Neuronal stem cell (in vitro differentiated cells): ENCODE results near the gene LPA.
"Not testable (repeated sequence)": the region's sequence is repeated elsewhere in the genome, so short reads cannot be mapped to it uniquely, and the experiment has no call there.

Experiments
- DNase-seq: peaks from one replicate; pipeline ENCODE4 v3.0.0-alpha.2; 2013; ENCODE audit warnings: low spot score
- H2AFZ ChIP-seq: one replicate; pipeline ENCODE4 v1.6.1; 2013; ENCODE audit warnings: mild to moderate bottlenecking, low read length, inconsistent platforms
- H2AK5ac ChIP-seq: 2 replicates; pipeline ENCODE4 v1.6.1; 2013; ENCODE audit warnings: low read depth, mild to moderate bottlenecking, inconsistent platforms, low read length, moderate library complexity, mixed read lengths
- H2BK120ac ChIP-seq: 2 replicates; pipeline ENCODE4 v1.6.1; 2013; ENCODE audit warnings: low read depth, mild to moderate bottlenecking, inconsistent platforms, low read length, moderate library complexity, mixed read lengths
- H2BK12ac ChIP-seq: one replicate; pipeline ENCODE4 v1.6.1; 2013; ENCODE audit warnings: low read length, inconsistent platforms
- H2BK15ac ChIP-seq: 2 replicates; pipeline ENCODE4 v1.6.1; 2013; ENCODE audit warnings: mild to moderate bottlenecking, low read length, inconsistent platforms, mixed read lengths
- H2BK5ac ChIP-seq: one replicate; pipeline ENCODE4 v1.6.1; 2013; ENCODE audit warnings: inconsistent platforms, mild to moderate bottlenecking, low read length, moderate library complexity
- H3K14ac ChIP-seq: one replicate; pipeline ENCODE4 v1.6.1; 2013; ENCODE audit warnings: low read length, inconsistent platforms
- H3K18ac ChIP-seq: 2 replicates; pipeline ENCODE4 v1.6.1; 2013; ENCODE audit warnings: low read length, inconsistent platforms
- H3K23ac ChIP-seq: 2 replicates; pipeline ENCODE4 v1.6.1; 2013; ENCODE audit warnings: low read depth, mild to moderate bottlenecking, mixed read lengths, low read length, inconsistent platforms; ENCODE audit not compliant: poor library complexity
- H3K27ac ChIP-seq: replicated peaks from 3 replicates; pipeline ENCODE4 v1.5.1; 2013; ENCODE audit warnings: low read length, inconsistent platforms
- H3K27me3 ChIP-seq, 3 experiments: 2 replicates each; pipeline ENCODE4 v1.6.1; 2013; ENCODE audit warnings: low read length in 3 of 3, mild to moderate bottlenecking in 2 of 3, inconsistent platforms in 1 of 3, low read depth in 1 of 3, mixed read lengths in 1 of 3, moderate library complexity in 1 of 3; ENCODE audit not compliant: control insufficient read depth in 3 of 3, insufficient read depth in 3 of 3
- H3K36me3 ChIP-seq, 2 donors: replicated peaks in 1 of 2; 2 replicates each; pipeline ENCODE4 v1.6.1; 2013; ENCODE audit warnings: low read length in 2 of 2; ENCODE audit not compliant: control insufficient read depth in 2 of 2, insufficient read depth in 2 of 2
- H3K4ac ChIP-seq: 2 replicates; pipeline ENCODE4 v1.6.1; 2013; ENCODE audit warnings: inconsistent platforms, mild to moderate bottlenecking, low read length, moderate library complexity
- H3K4me1 ChIP-seq, 2 donors: 1 replicate in 1 of 2; 2 replicates in 1 of 2; pipeline ENCODE4 v1.6.1; 2013; ENCODE audit warnings: low read length in 2 of 2, low read depth in 1 of 2; ENCODE audit not compliant: control insufficient read depth in 2 of 2, insufficient read depth in 1 of 2
- H3K4me2 ChIP-seq: one replicate; pipeline ENCODE4 v1.6.1; 2013; ENCODE audit warnings: mild to moderate bottlenecking, low read length, inconsistent platforms; ENCODE audit not compliant: insufficient read depth, poor library complexity, severe bottlenecking
- H3K4me3 ChIP-seq, 2 donors: 2 replicates each; pipeline ENCODE4 v1.5.1; 2013; ENCODE audit warnings: low read length in 2 of 2, mild to moderate bottlenecking in 2 of 2, inconsistent platforms in 1 of 2, moderate library complexity in 1 of 2
- H3K79me1 ChIP-seq: one replicate; pipeline ENCODE4 v1.6.1; 2013; ENCODE audit warnings: low read depth, mild to moderate bottlenecking, inconsistent platforms, low read length, moderate library complexity
- H3K9ac ChIP-seq: one replicate; pipeline ENCODE4 v1.6.1; 2013; ENCODE audit warnings: mild to moderate bottlenecking, low read depth, low read length, inconsistent platforms; ENCODE audit not compliant: poor library complexity
- H3K9me3 ChIP-seq, 2 donors: replicated peaks in 1 of 2; 2 replicates each; pipeline versions ENCODE3 to v1.6.1; 2013; ENCODE audit warnings: low read length in 2 of 2, mild to moderate bottlenecking in 2 of 2, inconsistent platforms in 1 of 2, low read depth in 1 of 2, mixed read lengths in 1 of 2, moderate library complexity in 1 of 2; ENCODE audit not compliant: control insufficient read depth in 2 of 2, insufficient read depth in 1 of 2
- H4K8ac ChIP-seq: one replicate; pipeline ENCODE4 v1.6.1; 2013; ENCODE audit warnings: low read depth, mild to moderate bottlenecking, inconsistent platforms, low read length, moderate library complexity
- H4K91ac ChIP-seq: one replicate; pipeline ENCODE4 v1.6.1; 2013; ENCODE audit warnings: low read length, low read depth, mild to moderate bottlenecking, inconsistent platforms; ENCODE audit not compliant: poor library complexity
- WGBS, 2 donors: extraction: QIAGEN DNeasy Blood & Tissue Kit; methylation state at CpG; one replicate each; pipeline ENCODE4 v1.1.7; 2013; ENCODE audit warnings: missing lambda C conversion rate in 2 of 2, mixed read lengths in 1 of 2; ENCODE audit not compliant: insufficient read length in 2 of 2, insufficient replicate concordance in 1 of 2; ENCODE audit errors: extremely low coverage in 2 of 2; 5-methylcytosine and 5-hydroxymethylcytosine counted together

LPA gene

GRCh38 chr6:160685101-160685761 is 21.2 kb upstream of the LPA start:
- not testable (repeated sequence) for H3K27ac ChIP-seq, H2AFZ ChIP-seq, H4K8ac ChIP-seq, H3K4ac ChIP-seq, H2BK5ac ChIP-seq, H3K9ac ChIP-seq, H4K91ac ChIP-seq, H3K14ac ChIP-seq, H2AK5ac ChIP-seq, H2BK12ac ChIP-seq, H3K36me3 ChIP-seq, H3K23ac ChIP-seq, DNase-seq, H3K18ac ChIP-seq, H3K4me3 ChIP-seq, H3K79me1 ChIP-seq, H3K4me1 ChIP-seq, H3K9me3 ChIP-seq, H3K27me3 ChIP-seq, H2BK15ac ChIP-seq, H3K4me2 ChIP-seq, H2BK120ac ChIP-seq
- no CpG with 5 or more reads among the region's 32 CpGs for WGBS, 2 donors

- Histone ChIP-seq H3K9ac (no peak overlapping the region), H3K14ac (no peak overlapping the region), H3K23ac (peak overlapping the region; percentile 83), H4K8ac (no peak overlapping the region), H4K91ac (no peak overlapping the region), H3K4me3 (peak overlapping the region in 1 of 2 donors; percentile 78), H2BK5ac (no peak overlapping the region), H3K36me3 (no peaks in the 10 kb centered on the region), H2BK120ac (no peak overlapping the region), H3K27ac (no peak overlapping the region), H3K79me1 (no peaks in the 10 kb centered on the region), H3K18ac (no peak overlapping the region), H2BK15ac (no peak overlapping the region), H2AK5ac (no peak overlapping the region), H2BK12ac (no peak overlapping the region), H3K27me3 (peaks cover 0 to 6% (median 0%) of the 10 kb centered on the region in 3 experiments), H3K4ac (no peak overlapping the region), H3K9me3 (no peaks in the 10 kb centered on the region), H3K4me1 (no peaks in the 10 kb centered on the region), H3K4me2 (peak overlapping the region; percentile 34), H2AFZ (no peak overlapping the region)
- peak; percentile 12 for DNase-seq
- no CpG with 5 or more reads among the region's 14 CpGs for WGBS, 2 donors
Observed at GRCh38 chr6:160679402-160679769, 15.3 kb upstream of the LPA start.

GRCh38 chr6:160678744-160679401 is 14.8 kb upstream of the LPA start:
- no peaks in the 10 kb centered on the region for H3K4me1 ChIP-seq
- DNase-seq: no peak
- no peaks in the 10 kb centered on the region for H3K9me3 ChIP-seq
- H2BK120ac ChIP-seq: no peak overlapping the region
- H3K23ac ChIP-seq: peak overlapping the region; percentile 83
- H3K36me3 ChIP-seq: no peaks in the 10 kb centered on the region
- H3K4me2 ChIP-seq: peak overlapping the region; percentile 34
- H3K27ac ChIP-seq: no peak overlapping the region
- H2AFZ ChIP-seq: no peak overlapping the region
- no peak overlapping the region for H2AK5ac ChIP-seq
- H2BK5ac ChIP-seq: no peak overlapping the region
- no peaks in the 10 kb centered on the region for H3K79me1 ChIP-seq
- no peak overlapping the region for H2BK15ac ChIP-seq
- peak overlapping the region; percentile 87 for H3K14ac ChIP-seq
- no peak overlapping the region for H3K9ac ChIP-seq
- H3K4me3 ChIP-seq: peak overlapping the region in 1 of 2 donors; percentile 78
- H4K8ac ChIP-seq: no peak overlapping the region
- no CpG with 5 or more reads among the region's 42 CpGs for WGBS, 2 donors
- H2BK12ac ChIP-seq: no peak overlapping the region
- peaks cover 0 to 6% (median 0%) of the 10 kb centered on the region in 3 experiments for H3K27me3 ChIP-seq
- H3K4ac ChIP-seq: no peak overlapping the region
- no peak overlapping the region for H4K91ac ChIP-seq
- peak overlapping the region; percentile 33 for H3K18ac ChIP-seq

GRCh38 chr6:160678230-160678629 is 14.2 kb upstream of the LPA start:
- Histone ChIP-seq H3K4me2 (no peak overlapping the region), H3K18ac (no peak overlapping the region), H3K4me1 (no peaks in the 10 kb centered on the region), H3K14ac (no peak overlapping the region), H2BK5ac (no peak overlapping the region), H3K36me3 (no peaks in the 10 kb centered on the region), H3K27ac (no peak overlapping the region), H2BK12ac (no peak overlapping the region), H4K8ac (no peak overlapping the region), H2BK120ac (no peak overlapping the region), H3K4me3 (no peak overlapping the region), H3K79me1 (no peaks in the 10 kb centered on the region), H3K9me3 (no peaks in the 10 kb centered on the region), H2AFZ (no peak overlapping the region), H2BK15ac (no peak overlapping the region), H3K27me3 (peaks cover 0 to 6% (median 0%) of the 10 kb centered on the region in 3 experiments), H3K23ac (no peak overlapping the region), H3K9ac (no peak overlapping the region), H2AK5ac (no peak overlapping the region), H4K91ac (no peak overlapping the region), H3K4ac (no peak overlapping the region)
- DNase-seq: no peak
- WGBS, 2 donors: no CpG with 5 or more reads among the region's 4 CpGs
